K562 (cell line): ENCODE data around the gene SPATA20. TPM values are rescaled to one million over a fixed set of nuclear protein-coding genes. Genes with fewer than 3 reads are reported as not detected.

Source experiments
- BRF1 ChIP-seq: IDR thresholded peaks from 3 replicates; pipeline ENCODE4 v1.6.1; 2011; ENCODE audit warnings: borderline replicate concordance, mild to moderate bottlenecking; ENCODE audit not compliant: insufficient read length; ENCODE audit errors: extremely low read depth
- C11orf30 ChIP-seq: fragments of 450-650 bp; IDR thresholded peaks from 2 replicates; pipeline ENCODE4 v1.6.1; 2016; ENCODE audit warnings: low read depth, mild to moderate bottlenecking
- DPF2 ChIP-seq: fragments of 450-650 bp; IDR thresholded peaks from 2 replicates; pipeline ENCODE4 v1.6.1; 2016
- FIP1L1 ChIP-seq: fragments of 200-400 bp; formaldehyde crosslinking; IDR thresholded peaks from 2 replicates; pipeline ENCODE4 v1.6.1; 2018; ENCODE audit warnings: mild to moderate bottlenecking, low read depth, low read length; ENCODE audit not compliant: poor library complexity, severe bottlenecking
- MIER1 ChIP-seq: fragments of 450-650 bp; IDR thresholded peaks from 2 replicates; pipeline ENCODE4 v1.6.1; 2016; ENCODE audit warnings: antibody characterized with exemption, mild to moderate bottlenecking, low read depth
- MYNN ChIP-seq, 2 experiments: sonication (generic); formaldehyde crosslinking in 1 of 2; IDR thresholded peaks; 2 replicates each; pipeline versions ENCODE4 v1.5.0 to v1.6.1; 2016 to 2020; ENCODE audit warnings: antibody characterized with exemption in 1 of 2, missing genetic modification reagents in 1 of 2
- SOX6 ChIP-seq: fragments of 450-650 bp; IDR thresholded peaks from 2 replicates; pipeline ENCODE4 v1.6.1; 2014; ENCODE audit warnings: mild to moderate bottlenecking
- U2AF1 ChIP-seq: fragments of 200-400 bp; formaldehyde crosslinking; optimal IDR thresholded peaks from 2 replicates; pipeline ENCODE3; 2017; ENCODE audit warnings: mild to moderate bottlenecking, low read depth, low read length, moderate library complexity
- ZNF561 ChIP-seq: fragments of 450-650 bp; formaldehyde crosslinking; conservative IDR thresholded peaks from 2 replicates; pipeline ENCODE4 v1.4.0; 2020; ENCODE audit warnings: mild to moderate bottlenecking, moderate library complexity
- polyA plus RNA-seq, 8 experiments: library from polyadenylated mRNA; depleted of rRNA in 4 of 8; stranded (reverse) in 5 of 8; unstranded in 3 of 8; fragments of >200 nt; fragmentation: Nextera tagmentation in 2 of 8; fragmentation: Illumina TruSeq in 1 of 8; extraction: Ambion mirVana in 2 of 8; extraction: Trizol in 1 of 8; gene quantifications; 2 replicates each; pipeline versions ENCODE4 v1.2.1 to v1.2.3, GENCODE V29; 2011 to 2014; ENCODE audit warnings: inconsistent platforms in 1 of 8, missing spikeins in 1 of 8
- total RNA-seq, 7 experiments: library from RNA; depleted of rRNA in 6 of 7; stranded (reverse); fragments of >200 nt in 6 of 7; fragmentation: Illumina TruSeq in 2 of 7; extraction: Trizol in 2 of 7; gene quantifications; 2 replicates each; pipeline versions ENCODE4 v1.2.1 to v1.2.3, GENCODE V29; 2011 to 2021; ENCODE audit warnings: low replicate concordance in 1 of 7
- TF ChIP-seq, protein P1 (sequence below): fragments of 450-650 bp; IDR thresholded peaks from 2 replicates; pipeline ENCODE4 v1.6.1; 2016; ENCODE audit warnings: antibody characterized with exemption
- TF ChIP-seq, protein P2 (sequence below): conservative IDR thresholded peaks from 2 replicates; pipeline ENCODE4 v1.6.1; 2011; ENCODE audit warnings: low read depth, mild to moderate bottlenecking, low read length; ENCODE audit not compliant: control insufficient read depth
- TF ChIP-seq, protein P3 (sequence below): fragments of 450-650 bp; conservative IDR thresholded peaks from 2 replicates; pipeline ENCODE4 v1.6.1; 2016; ENCODE audit warnings: missing genetic modification characterization, low read depth, mild to moderate bottlenecking, missing compliant biosample characterization, moderate library complexity
- TF ChIP-seq, protein P4 (sequence below): sonication (generic); formaldehyde crosslinking; IDR thresholded peaks from 2 replicates; pipeline ENCODE4 v1.8.1; 2023; ENCODE audit warnings: mild to moderate bottlenecking, missing genetic modification reagents
- TF ChIP-seq, protein P5 (sequence below): fragments of 450-650 bp; formaldehyde crosslinking; IDR thresholded peaks from 2 replicates; pipeline ENCODE4 v1.4.0; 2020; ENCODE audit warnings: mild to moderate bottlenecking
- TF ChIP-seq, protein P6 (sequence below): fragments of 250-450 bp; sonication (Bioruptor Pico); IDR thresholded peaks from 2 replicates; pipeline ENCODE4 v1.5.0; 2021; ENCODE audit warnings: mild to moderate bottlenecking, moderate library complexity

Gene SPATA20
- total and polyA plus RNA-seq, 9 of the 15 experiments (the other 6 are each of a cell fraction or from before 2014, with no cell fraction given): 0.08 to 4.0 (median 1.5) TPM

DNA sequence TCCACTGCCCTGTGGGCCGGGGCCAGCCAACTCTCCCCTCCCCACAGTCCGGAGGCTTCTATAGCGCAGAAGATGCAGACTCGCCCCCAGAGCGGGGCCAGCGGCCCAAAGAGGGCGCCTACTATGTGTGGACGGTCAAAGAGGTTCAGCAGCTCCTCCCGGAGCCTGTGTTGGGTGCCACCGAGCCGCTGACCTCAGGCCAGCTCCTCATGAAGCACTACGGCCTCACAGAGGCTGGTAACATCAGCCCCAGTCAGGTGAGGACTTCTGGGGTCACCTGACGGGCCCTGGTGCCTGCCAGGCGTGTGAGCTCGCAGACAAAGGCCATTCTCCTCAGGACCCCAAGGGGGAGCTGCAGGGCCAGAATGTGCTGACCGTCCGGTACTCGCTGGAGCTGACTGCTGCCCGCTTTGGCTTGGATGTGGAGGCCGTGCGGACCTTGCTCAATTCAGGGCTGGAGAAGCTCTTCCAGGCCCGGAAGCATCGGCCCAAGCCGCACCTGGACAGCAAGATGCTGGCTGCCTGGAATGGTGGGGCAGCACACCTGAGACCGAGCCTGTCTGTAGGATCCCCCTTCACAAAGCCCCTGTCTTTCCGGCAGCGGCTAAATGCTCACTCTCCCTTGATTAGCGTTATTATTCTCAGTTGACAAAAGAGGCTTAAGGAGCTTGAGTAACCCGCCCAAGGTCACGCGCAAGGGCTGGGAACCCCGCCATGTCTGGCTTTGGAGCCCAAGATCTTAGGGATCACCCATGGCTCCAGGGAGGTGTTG is 3.9 kb downstream of the SPATA20 start (continued):
- TF ChIP-seq FIP1L1 (no peak), C11orf30 (peak; percentile 48), SOX6 (no peak), U2AF1 (no peak), MYNN (IDR thresholded peaks at IDR 0.05) (0 out of 2 replicates have a peak, but pooled peaks have one; percentile 28), MYNN (CRISPR knock-in tag; IDR thresholded peaks at IDR 0.05) (no peak), BRF1 (no peak), DPF2 (no peak), MIER1 (no peak), ZNF561 (CRISPR knock-in tag) (no peak)
- TF ChIP-seq, protein P1, sequence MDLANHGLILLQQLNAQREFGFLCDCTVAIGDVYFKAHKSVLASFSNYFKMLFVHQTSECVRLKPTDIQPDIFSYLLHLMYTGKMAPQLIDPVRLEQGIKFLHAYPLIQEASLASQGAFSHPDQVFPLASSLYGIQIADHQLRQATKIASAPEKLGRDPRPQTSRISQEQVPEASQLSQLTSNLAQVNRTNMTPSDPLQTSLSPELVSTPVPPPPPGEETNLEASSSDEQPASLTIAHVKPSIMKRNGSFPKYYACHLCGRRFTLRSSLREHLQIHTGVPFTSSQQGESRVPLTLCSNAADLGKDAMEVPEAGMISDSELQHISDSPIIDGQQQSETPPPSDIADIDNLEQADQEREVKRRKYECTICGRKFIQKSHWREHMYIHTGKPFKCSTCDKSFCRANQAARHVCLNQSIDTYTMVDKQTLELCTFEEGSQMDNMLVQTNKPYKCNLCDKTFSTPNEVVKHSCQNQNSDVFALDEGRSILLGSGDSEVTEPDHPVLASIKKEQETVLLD: no peak
- TF ChIP-seq, protein P2, sequence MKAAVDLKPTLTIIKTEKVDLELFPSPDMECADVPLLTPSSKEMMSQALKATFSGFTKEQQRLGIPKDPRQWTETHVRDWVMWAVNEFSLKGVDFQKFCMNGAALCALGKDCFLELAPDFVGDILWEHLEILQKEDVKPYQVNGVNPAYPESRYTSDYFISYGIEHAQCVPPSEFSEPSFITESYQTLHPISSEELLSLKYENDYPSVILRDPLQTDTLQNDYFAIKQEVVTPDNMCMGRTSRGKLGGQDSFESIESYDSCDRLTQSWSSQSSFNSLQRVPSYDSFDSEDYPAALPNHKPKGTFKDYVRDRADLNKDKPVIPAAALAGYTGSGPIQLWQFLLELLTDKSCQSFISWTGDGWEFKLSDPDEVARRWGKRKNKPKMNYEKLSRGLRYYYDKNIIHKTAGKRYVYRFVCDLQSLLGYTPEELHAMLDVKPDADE: no peak
- TF ChIP-seq, protein P3, sequence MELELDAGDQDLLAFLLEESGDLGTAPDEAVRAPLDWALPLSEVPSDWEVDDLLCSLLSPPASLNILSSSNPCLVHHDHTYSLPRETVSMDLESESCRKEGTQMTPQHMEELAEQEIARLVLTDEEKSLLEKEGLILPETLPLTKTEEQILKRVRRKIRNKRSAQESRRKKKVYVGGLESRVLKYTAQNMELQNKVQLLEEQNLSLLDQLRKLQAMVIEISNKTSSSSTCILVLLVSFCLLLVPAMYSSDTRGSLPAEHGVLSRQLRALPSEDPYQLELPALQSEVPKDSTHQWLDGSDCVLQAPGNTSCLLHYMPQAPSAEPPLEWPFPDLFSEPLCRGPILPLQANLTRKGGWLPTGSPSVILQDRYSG (tag): no peak
- TF ChIP-seq, protein P4, sequence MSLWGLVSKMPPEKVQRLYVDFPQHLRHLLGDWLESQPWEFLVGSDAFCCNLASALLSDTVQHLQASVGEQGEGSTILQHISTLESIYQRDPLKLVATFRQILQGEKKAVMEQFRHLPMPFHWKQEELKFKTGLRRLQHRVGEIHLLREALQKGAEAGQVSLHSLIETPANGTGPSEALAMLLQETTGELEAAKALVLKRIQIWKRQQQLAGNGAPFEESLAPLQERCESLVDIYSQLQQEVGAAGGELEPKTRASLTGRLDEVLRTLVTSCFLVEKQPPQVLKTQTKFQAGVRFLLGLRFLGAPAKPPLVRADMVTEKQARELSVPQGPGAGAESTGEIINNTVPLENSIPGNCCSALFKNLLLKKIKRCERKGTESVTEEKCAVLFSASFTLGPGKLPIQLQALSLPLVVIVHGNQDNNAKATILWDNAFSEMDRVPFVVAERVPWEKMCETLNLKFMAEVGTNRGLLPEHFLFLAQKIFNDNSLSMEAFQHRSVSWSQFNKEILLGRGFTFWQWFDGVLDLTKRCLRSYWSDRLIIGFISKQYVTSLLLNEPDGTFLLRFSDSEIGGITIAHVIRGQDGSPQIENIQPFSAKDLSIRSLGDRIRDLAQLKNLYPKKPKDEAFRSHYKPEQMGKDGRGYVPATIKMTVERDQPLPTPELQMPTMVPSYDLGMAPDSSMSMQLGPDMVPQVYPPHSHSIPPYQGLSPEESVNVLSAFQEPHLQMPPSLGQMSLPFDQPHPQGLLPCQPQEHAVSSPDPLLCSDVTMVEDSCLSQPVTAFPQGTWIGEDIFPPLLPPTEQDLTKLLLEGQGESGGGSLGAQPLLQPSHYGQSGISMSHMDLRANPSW (CRISPR knock-in tag): no peak
- TF ChIP-seq, protein P5, sequence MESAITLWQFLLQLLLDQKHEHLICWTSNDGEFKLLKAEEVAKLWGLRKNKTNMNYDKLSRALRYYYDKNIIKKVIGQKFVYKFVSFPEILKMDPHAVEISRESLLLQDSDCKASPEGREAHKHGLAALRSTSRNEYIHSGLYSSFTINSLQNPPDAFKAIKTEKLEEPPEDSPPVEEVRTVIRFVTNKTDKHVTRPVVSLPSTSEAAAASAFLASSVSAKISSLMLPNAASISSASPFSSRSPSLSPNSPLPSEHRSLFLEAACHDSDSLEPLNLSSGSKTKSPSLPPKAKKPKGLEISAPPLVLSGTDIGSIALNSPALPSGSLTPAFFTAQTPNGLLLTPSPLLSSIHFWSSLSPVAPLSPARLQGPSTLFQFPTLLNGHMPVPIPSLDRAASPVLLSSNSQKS: no peak
- TF ChIP-seq, protein P6, sequence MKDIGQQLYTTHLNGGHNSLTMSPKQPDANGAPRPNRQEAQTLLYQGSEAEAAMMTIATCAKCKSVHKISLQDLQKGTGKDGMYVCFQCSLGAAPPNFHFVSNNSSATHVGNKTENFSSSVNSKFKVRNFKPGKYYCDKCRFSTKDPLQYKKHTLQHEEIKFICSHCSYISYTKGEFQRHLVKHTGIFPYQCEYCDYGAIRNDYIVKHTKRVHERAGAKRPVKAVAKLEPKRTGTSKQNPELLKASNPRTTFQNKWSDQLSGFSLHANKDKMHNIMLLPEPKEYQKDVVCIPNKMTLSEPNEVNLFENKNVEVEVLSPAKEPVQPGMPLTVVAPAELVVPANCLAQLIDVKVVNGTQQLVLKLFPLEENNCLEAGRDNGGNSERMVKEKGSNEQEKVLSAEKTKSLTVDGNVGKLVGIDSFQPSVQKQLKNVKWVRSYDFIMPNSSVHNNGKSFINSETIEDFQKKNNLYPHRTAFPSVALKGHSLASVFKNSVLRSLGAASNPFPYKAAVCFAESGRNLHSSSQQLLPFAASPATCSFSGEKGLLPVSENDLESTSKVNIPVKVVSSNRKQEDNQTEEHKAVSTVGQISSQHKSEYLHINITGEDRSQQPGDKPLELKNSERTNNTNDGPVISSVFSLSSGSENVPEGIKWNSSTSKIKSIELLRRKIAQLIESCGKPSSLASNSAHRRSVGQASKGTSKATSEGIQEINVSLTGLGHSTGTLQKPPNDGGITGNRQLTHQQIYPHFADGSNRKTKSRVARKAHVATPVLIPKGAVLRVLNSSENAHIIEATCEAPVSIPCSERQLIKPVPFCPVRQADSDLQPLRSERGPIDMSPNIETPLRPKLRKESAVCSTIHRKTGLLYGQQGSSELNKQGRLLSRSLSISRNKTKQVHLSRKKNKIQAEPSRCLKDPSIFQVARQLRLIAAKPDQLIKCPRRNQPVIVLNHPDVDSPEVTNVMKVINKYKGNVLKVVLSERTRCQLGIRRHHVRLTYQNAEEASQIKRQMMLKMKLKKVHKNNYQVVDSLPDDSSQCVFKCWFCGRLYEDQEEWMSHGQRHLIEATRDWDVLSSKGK: no peak
